GM23338 (cell line): ENCODE data around the gene ZBTB40. TPM values are rescaled to one million over a fixed set of nuclear protein-coding genes. Genes with fewer than 3 reads are reported as not detected.

Experiments
- ATAC-seq: fragments of 200-7000 bp; cut with Tn5 transposase; 3 replicates; pipeline ENCODE4 v1.9.1; 2020
- DNase-seq: peaks from one replicate; pipeline ENCODE4 v3.0.0-alpha.2; 2015; ENCODE audit warnings: low spot score
- H2AFZ ChIP-seq: fragments of 200-600 bp; sonication (generic); 2 replicates; pipeline ENCODE4 v1.8.0; 2016; ENCODE audit warnings: antibody characterized with exemption, mild to moderate bottlenecking, moderate library complexity
- H3F3A ChIP-seq: fragments of 200-600 bp; sonication (generic); replicated peaks from 2 replicates; pipeline ENCODE4 v1.8.0; 2017; ENCODE audit warnings: antibody characterized with exemption, mixed run types, low read depth
- H3K27ac ChIP-seq: fragments of 200-600 bp; sonication (generic); 2 replicates; pipeline ENCODE4 v1.6.1; 2016; ENCODE audit warnings: low read depth
- H3K27me3 ChIP-seq: fragments of 200-600 bp; sonication (generic); 2 replicates; pipeline ENCODE4 v1.8.0; 2016; ENCODE audit warnings: mild to moderate bottlenecking, mixed run types, moderate library complexity; ENCODE audit not compliant: insufficient read depth
- H3K36me3 ChIP-seq: fragments of 200-600 bp; sonication (generic); 2 replicates; pipeline ENCODE4 v1.8.0; 2016; ENCODE audit warnings: mild to moderate bottlenecking; ENCODE audit not compliant: insufficient read depth
- H3K4me1 ChIP-seq: fragments of 200-600 bp; sonication (generic); 2 replicates; pipeline ENCODE4 v1.8.0; 2016; ENCODE audit warnings: mild to moderate bottlenecking, moderate library complexity; ENCODE audit not compliant: insufficient read depth
- H3K4me2 ChIP-seq: fragments of 200-600 bp; sonication (generic); 2 replicates; pipeline ENCODE4 v1.7.1; 2017; ENCODE audit warnings: mixed run types
- H3K4me3 ChIP-seq: fragments of 200-600 bp; sonication (generic); 2 replicates; pipeline ENCODE4 v1.6.1; 2016; ENCODE audit warnings: mixed run types
- H3K79me2 ChIP-seq: fragments of 200-600 bp; sonication (generic); replicated peaks from 2 replicates; pipeline ENCODE4 v1.8.0; 2017; ENCODE audit warnings: mild to moderate bottlenecking; ENCODE audit not compliant: insufficient read depth
- H3K9me2 ChIP-seq: fragments of 200-600 bp; sonication (generic); 2 replicates; pipeline ENCODE4 v1.8.0; 2017; ENCODE audit not compliant: insufficient read depth
- H4K20me1 ChIP-seq: fragments of 200-600 bp; sonication (generic); replicated peaks from 2 replicates; pipeline ENCODE4 v1.8.0; 2017; ENCODE audit warnings: mild to moderate bottlenecking; ENCODE audit not compliant: insufficient read depth
- H3K27ac Mint-ChIP-seq: 2 replicates; pipeline ENCODE4 v1.8.0; 2020; ENCODE audit warnings: inconsistent platforms, mild to moderate bottlenecking, moderate library complexity, mixed read lengths
- H3K27me3 Mint-ChIP-seq: 3 replicates; pipeline ENCODE4 v1.8.0; 2022; ENCODE audit warnings: low read depth, mild to moderate bottlenecking, moderate library complexity, mixed read lengths, inconsistent platforms; ENCODE audit not compliant: insufficient read depth, poor library complexity
- H3K36me3 Mint-ChIP-seq: 3 replicates; pipeline ENCODE4 v1.8.0; 2021; ENCODE audit warnings: low read depth, mild to moderate bottlenecking, inconsistent platforms, moderate library complexity, mixed read lengths
- H3K4me1 Mint-ChIP-seq: 3 replicates; pipeline ENCODE4 v1.8.0; 2020; ENCODE audit warnings: mild to moderate bottlenecking, inconsistent platforms, mixed read lengths
- H3K4me3 Mint-ChIP-seq: 3 replicates; pipeline ENCODE4 v1.8.0; 2021; ENCODE audit warnings: moderate library complexity, mild to moderate bottlenecking, inconsistent platforms, mixed read lengths
- H3K9me3 Mint-ChIP-seq: 3 replicates; pipeline ENCODE4 v1.8.0; 2020; ENCODE audit warnings: moderate library complexity, mild to moderate bottlenecking, inconsistent platforms, mixed read lengths
- CREB1 ChIP-seq: fragments of 250-450 bp; sonication (Bioruptor Pico); IDR thresholded peaks from 2 replicates; pipeline ENCODE4 v1.5.0; 2020; ENCODE audit warnings: low read depth, mild to moderate bottlenecking, moderate library complexity
- ETS1 ChIP-seq: IDR thresholded peaks from 2 replicates; pipeline ENCODE4 v1.6.1; 2016; ENCODE audit warnings: antibody characterized with exemption
- EZH2 ChIP-seq: fragments of 200-600 bp; sonication (generic); IDR thresholded peaks from one replicate; pipeline ENCODE4 v1.8.0; 2017; ENCODE audit warnings: antibody characterized with exemption, mild to moderate bottlenecking, low read depth; ENCODE audit not compliant: unreplicated experiment
- EZH2phosphoT487 ChIP-seq: fragments of 200-600 bp; sonication (generic); IDR thresholded peaks from one replicate; pipeline ENCODE4 v1.8.1; 2018; ENCODE audit warnings: antibody characterized with exemption; ENCODE audit not compliant: unreplicated experiment
- JUNB ChIP-seq: IDR thresholded peaks from one replicate; pipeline ENCODE4 v1.6.1; 2016; ENCODE audit warnings: antibody characterized with exemption; ENCODE audit not compliant: unreplicated experiment
- NANOG ChIP-seq: IDR thresholded peaks from 2 replicates; pipeline ENCODE4 v1.6.1; 2016; ENCODE audit warnings: antibody characterized with exemption, borderline replicate concordance
- POLR2AphosphoS5 ChIP-seq: IDR thresholded peaks from 2 replicates; pipeline ENCODE4 v1.6.1; 2016; ENCODE audit warnings: antibody characterized with exemption, low read depth
- STAT1 ChIP-seq: IDR thresholded peaks from one replicate; pipeline ENCODE4 v1.6.1; 2016; ENCODE audit warnings: antibody characterized with exemption; ENCODE audit not compliant: unreplicated experiment
- ZNF114 ChIP-seq: fragments of 250-450 bp; sonication (Bioruptor Pico); IDR thresholded peaks from 2 replicates; pipeline ENCODE4 v1.5.0; 2020; ENCODE audit warnings: mild to moderate bottlenecking, moderate library complexity
- ZNF331 ChIP-seq: fragments of 250-450 bp; sonication (Bioruptor Pico); IDR thresholded peaks from 2 replicates; pipeline ENCODE4 v1.5.0; 2020; ENCODE audit warnings: low read depth, mild to moderate bottlenecking, moderate library complexity
- polyA plus RNA-seq: library from polyadenylated mRNA; unstranded; fragments of >200 nt; fragmentation: Nextera tagmentation; extraction: Ambion mirVana; gene quantifications from 2 replicates; pipeline ENCODE4 v1.2.1, GENCODE V29; 2016
- total RNA-seq: library from RNA; depleted of rRNA; stranded (reverse); fragments of >200 nt; shearing (Covaris generic); gene quantifications from 2 replicates; pipeline ENCODE4 v1.2.3, GENCODE V29; 2014
- TF ChIP-seq, protein P1 (sequence below): IDR thresholded peaks from one replicate; pipeline ENCODE4 v1.6.1; 2018; ENCODE audit warnings: antibody characterized with exemption; ENCODE audit not compliant: unreplicated experiment
- TF ChIP-seq, protein P2 (sequence below), 2 experiments: fragments of 200-600 bp in 1 of 2; sonication (generic) in 1 of 2; conservative IDR thresholded peaks; 2 replicates each; pipeline versions ENCODE4 v1.5.1 to v1.6.1; 2016 to 2017; ENCODE audit warnings: antibody characterized with exemption in 2 of 2, low read depth in 2 of 2, mild to moderate bottlenecking in 2 of 2, moderate library complexity in 1 of 2
- TF ChIP-seq, protein P3 (sequence below): fragments of 250-450 bp; sonication (Bioruptor Pico); IDR thresholded peaks from 2 replicates; pipeline ENCODE4 v1.5.0; 2020; ENCODE audit warnings: mild to moderate bottlenecking, moderate library complexity

Gene ZBTB40
- total and polyA plus RNA-seq, 2 experiments from 2014 or later: 3.1 to 22.7 TPM

DNA sequence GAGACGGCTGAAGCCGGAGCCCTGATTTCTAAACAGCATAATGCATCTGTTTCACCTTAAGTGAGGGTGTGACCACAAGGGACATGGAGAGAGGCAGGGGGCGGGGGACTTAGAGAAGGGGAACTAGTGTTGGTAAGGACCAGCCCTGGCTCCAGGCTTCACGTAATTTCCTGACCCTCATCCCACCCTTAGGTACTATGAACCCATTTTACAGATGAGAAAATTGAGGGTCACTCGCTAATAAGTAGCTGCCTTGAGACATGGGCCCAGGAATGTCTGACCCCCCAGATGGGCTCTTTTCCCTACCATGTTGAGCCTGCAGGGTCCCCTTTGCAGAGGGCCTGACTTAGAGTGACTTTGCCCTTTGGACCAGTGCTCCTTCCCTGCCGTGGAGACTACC, 116.3 kb downstream of the ZBTB40 start:
- H2AFZ ChIP-seq: no peak overlapping the region
- peak overlapping the region; percentile 44; the same call in 1 of the 2 replicates for H3K27ac Mint-ChIP-seq
- H3K4me1 Mint-ChIP-seq: peaks cover 20% of the 10 kb centered on the region
- H3K4me3 ChIP-seq: no peak overlapping the region
- H3F3A ChIP-seq: no peaks in the 10 kb centered on the region
- TF ChIP-seq POLR2AphosphoS5: no peak
- no peak for TF ChIP-seq EZH2phosphoT487
- TF ChIP-seq, protein P1, sequence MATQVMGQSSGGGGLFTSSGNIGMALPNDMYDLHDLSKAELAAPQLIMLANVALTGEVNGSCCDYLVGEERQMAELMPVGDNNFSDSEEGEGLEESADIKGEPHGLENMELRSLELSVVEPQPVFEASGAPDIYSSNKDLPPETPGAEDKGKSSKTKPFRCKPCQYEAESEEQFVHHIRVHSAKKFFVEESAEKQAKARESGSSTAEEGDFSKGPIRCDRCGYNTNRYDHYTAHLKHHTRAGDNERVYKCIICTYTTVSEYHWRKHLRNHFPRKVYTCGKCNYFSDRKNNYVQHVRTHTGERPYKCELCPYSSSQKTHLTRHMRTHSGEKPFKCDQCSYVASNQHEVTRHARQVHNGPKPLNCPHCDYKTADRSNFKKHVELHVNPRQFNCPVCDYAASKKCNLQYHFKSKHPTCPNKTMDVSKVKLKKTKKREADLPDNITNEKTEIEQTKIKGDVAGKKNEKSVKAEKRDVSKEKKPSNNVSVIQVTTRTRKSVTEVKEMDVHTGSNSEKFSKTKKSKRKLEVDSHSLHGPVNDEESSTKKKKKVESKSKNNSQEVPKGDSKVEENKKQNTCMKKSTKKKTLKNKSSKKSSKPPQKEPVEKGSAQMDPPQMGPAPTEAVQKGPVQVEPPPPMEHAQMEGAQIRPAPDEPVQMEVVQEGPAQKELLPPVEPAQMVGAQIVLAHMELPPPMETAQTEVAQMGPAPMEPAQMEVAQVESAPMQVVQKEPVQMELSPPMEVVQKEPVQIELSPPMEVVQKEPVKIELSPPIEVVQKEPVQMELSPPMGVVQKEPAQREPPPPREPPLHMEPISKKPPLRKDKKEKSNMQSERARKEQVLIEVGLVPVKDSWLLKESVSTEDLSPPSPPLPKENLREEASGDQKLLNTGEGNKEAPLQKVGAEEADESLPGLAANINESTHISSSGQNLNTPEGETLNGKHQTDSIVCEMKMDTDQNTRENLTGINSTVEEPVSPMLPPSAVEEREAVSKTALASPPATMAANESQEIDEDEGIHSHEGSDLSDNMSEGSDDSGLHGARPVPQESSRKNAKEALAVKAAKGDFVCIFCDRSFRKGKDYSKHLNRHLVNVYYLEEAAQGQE: no peak
- TF ChIP-seq ETS1: no peak
- TF ChIP-seq EZH2: no peak
- TF ChIP-seq NANOG: no peak
- TF ChIP-seq CREB1: no peak
- no peak for TF ChIP-seq JUNB
- TF ChIP-seq, protein P2, sequence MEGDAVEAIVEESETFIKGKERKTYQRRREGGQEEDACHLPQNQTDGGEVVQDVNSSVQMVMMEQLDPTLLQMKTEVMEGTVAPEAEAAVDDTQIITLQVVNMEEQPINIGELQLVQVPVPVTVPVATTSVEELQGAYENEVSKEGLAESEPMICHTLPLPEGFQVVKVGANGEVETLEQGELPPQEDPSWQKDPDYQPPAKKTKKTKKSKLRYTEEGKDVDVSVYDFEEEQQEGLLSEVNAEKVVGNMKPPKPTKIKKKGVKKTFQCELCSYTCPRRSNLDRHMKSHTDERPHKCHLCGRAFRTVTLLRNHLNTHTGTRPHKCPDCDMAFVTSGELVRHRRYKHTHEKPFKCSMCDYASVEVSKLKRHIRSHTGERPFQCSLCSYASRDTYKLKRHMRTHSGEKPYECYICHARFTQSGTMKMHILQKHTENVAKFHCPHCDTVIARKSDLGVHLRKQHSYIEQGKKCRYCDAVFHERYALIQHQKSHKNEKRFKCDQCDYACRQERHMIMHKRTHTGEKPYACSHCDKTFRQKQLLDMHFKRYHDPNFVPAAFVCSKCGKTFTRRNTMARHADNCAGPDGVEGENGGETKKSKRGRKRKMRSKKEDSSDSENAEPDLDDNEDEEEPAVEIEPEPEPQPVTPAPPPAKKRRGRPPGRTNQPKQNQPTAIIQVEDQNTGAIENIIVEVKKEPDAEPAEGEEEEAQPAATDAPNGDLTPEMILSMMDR (conservative IDR thresholded peaks at IDR 0.05; ENCODE audit: low read depth in 2 of 2): no peak
- TF ChIP-seq ZNF114 (CRISPR knock-in tag): no peak
- TF ChIP-seq, protein P3, sequence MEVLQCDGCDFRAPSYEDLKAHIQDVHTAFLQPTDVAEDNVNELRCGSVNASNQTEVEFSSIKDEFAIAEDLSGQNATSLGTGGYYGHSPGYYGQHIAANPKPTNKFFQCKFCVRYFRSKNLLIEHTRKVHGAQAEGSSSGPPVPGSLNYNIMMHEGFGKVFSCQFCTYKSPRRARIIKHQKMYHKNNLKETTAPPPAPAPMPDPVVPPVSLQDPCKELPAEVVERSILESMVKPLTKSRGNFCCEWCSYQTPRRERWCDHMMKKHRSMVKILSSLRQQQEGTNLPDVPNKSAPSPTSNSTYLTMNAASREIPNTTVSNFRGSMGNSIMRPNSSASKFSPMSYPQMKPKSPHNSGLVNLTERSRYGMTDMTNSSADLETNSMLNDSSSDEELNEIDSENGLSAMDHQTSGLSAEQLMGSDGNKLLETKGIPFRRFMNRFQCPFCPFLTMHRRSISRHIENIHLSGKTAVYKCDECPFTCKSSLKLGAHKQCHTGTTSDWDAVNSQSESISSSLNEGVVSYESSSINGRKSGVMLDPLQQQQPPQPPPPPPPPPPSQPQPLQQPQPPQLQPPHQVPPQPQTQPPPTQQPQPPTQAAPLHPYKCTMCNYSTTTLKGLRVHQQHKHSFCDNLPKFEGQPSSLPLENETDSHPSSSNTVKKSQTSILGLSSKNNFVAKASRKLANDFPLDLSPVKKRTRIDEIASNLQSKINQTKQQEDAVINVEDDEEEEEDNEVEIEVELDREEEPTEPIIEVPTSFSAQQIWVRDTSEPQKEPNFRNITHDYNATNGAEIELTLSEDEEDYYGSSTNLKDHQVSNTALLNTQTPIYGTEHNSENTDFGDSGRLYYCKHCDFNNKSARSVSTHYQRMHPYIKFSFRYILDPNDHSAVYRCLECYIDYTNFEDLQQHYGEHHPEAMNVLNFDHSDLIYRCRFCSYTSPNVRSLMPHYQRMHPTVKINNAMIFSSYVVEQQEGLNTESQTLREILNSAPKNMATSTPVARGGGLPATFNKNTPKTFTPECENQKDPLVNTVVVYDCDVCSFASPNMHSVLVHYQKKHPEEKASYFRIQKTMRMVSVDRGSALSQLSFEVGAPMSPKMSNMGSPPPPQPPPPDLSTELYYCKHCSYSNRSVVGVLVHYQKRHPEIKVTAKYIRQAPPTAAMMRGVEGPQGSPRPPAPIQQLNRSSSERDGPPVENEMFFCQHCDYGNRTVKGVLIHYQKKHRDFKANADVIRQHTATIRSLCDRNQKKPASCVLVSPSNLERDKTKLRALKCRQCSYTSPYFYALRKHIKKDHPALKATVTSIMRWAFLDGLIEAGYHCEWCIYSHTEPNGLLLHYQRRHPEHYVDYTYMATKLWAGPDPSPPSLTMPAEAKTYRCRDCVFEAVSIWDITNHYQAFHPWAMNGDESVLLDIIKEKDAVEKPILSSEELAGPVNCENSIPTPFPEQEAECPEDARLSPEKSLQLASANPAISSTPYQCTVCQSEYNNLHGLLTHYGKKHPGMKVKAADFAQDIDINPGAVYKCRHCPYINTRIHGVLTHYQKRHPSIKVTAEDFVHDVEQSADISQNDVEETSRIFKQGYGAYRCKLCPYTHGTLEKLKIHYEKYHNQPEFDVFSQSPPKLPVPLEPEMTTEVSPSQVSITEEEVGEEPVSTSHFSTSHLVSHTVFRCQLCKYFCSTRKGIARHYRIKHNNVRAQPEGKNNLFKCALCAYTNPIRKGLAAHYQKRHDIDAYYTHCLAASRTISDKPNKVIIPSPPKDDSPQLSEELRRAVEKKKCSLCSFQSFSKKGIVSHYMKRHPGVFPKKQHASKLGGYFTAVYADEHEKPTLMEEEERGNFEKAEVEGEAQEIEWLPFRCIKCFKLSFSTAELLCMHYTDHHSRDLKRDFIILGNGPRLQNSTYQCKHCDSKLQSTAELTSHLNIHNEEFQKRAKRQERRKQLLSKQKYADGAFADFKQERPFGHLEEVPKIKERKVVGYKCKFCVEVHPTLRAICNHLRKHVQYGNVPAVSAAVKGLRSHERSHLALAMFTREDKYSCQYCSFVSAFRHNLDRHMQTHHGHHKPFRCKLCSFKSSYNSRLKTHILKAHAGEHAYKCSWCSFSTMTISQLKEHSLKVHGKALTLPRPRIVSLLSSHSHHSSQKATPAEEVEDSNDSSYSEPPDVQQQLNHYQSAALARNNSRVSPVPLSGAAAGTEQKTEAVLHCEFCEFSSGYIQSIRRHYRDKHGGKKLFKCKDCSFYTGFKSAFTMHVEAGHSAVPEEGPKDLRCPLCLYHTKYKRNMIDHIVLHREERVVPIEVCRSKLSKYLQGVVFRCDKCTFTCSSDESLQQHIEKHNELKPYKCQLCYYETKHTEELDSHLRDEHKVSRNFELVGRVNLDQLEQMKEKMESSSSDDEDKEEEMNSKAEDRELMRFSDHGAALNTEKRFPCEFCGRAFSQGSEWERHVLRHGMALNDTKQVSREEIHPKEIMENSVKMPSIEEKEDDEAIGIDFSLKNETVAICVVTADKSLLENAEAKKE (CRISPR knock-in tag): no peak
- no peak for TF ChIP-seq ZNF331 (CRISPR knock-in tag)
- TF ChIP-seq STAT1: no peak
- H3K27ac ChIP-seq: no peak overlapping the region
- H3K4me1 ChIP-seq: no peaks in the 10 kb centered on the region; the same call in 1 of the 2 replicates
- no peak overlapping the region for H3K4me2 ChIP-seq
- H3K9me2 ChIP-seq: no peaks in the 10 kb centered on the region
- no peaks in the 10 kb centered on the region for H3K9me3 Mint-ChIP-seq
- H3K36me3 ChIP-seq: no peaks in the 10 kb centered on the region
- H4K20me1 ChIP-seq: no peaks in the 10 kb centered on the region; the same call in 1 of the 2 replicates
- no peaks in the 10 kb centered on the region for H3K79me2 ChIP-seq
- H3K27me3 Mint-ChIP-seq: peaks cover 19% of the 10 kb centered on the region
- H3K36me3 Mint-ChIP-seq: no peaks in the 10 kb centered on the region
- no peak overlapping the region for H3K4me3 Mint-ChIP-seq
- DNase-seq (no peak), ATAC-seq (no peak)
- peaks cover 16% of the 10 kb centered on the region for H3K27me3 ChIP-seq
